ENCODE measurements around the gene C16orf82. TPM values are rescaled to one million over a fixed set of nuclear protein-coding genes. Genes with fewer than 3 reads are reported as not detected.

C16orf82 gene
- total and polyA plus RNA-seq, 9 of the 15 experiments (the other 6 are each of a cell fraction or from before 2014, with no cell fraction given) = not detected

- TF ChIP-seq THAP12 (CRISPR knock-in tag; IDR thresholded peaks at IDR 0.05) (no peak), ZNF511 (CRISPR knock-in tag; IDR thresholded peaks at IDR 0.05) (no peak), ESRRB (CRISPR knock-in tag; IDR thresholded peaks at IDR 0.05; ENCODE audit: borderline replicate concordance) (no peak), MIER1 (IDR thresholded peaks at IDR 0.05; ENCODE audit: low read depth) (no peak), CBFA2T2 (conservative IDR thresholded peaks at IDR 0.05) (no peak), HMG20B (CRISPR knock-in tag; IDR thresholded peaks at IDR 0.05) (no peak), ZNF766 (CRISPR knock-in tag; conservative IDR thresholded peaks at IDR 0.05) (no peak), SNAPC5 (CRISPR knock-in tag; IDR thresholded peaks at IDR 0.05) (no peak), CTBP1 (IDR thresholded peaks at IDR 0.05; ENCODE audit: borderline replicate concordance) (no peak), CAMTA2 (CRISPR knock-in tag; conservative IDR thresholded peaks at IDR 0.05) (no peak), TFE3 (CRISPR knock-in tag; IDR thresholded peaks at IDR 0.05) (no peak), CHCHD3 (CRISPR knock-in tag; IDR thresholded peaks at IDR 0.05) (no peak), PRPF4 (IDR thresholded peaks at IDR 0.05; ENCODE audit: insufficient read depth, low read depth, low read length, poor library complexity, severe bottlenecking) (no peak), POLR2H (tag; IDR thresholded peaks at IDR 0.05; ENCODE audit: low read depth) (no peak), CGGBP1 (CRISPR knock-in tag; IDR thresholded peaks at IDR 0.05) (no peak), ZKSCAN8 (CRISPR knock-in tag; IDR thresholded peaks at IDR 0.05) (no peak), TAL1 (IDR thresholded peaks at IDR 0.05) (no peak), KAT2B (IDR thresholded peaks at IDR 0.05; ENCODE audit: low read depth, low read length) (no peak), VEZF1 (CRISPR knock-in tag; IDR thresholded peaks at IDR 0.05) (peak; percentile 93)
Measured at GRCh38 chr16:27109666-27110523, 43.2 kb downstream of the C16orf82 start (continued).
